GM21526 (cell line): ENCODE measurements around the gene WNK1.
"Not testable (repeated sequence)": the region's sequence is repeated elsewhere in the genome, so short reads cannot be mapped to it uniquely, and the experiment has no call there.

ENCODE experiments used
- ATAC-seq: cut with Tn5 transposase; IDR thresholded peaks from one replicate; pipeline ENCODE4 v1.9.1; 2021; ENCODE audit warnings: moderate library complexity; ENCODE audit not compliant: unreplicated experiment, low FRiP score

WNK1 gene

DNA sequence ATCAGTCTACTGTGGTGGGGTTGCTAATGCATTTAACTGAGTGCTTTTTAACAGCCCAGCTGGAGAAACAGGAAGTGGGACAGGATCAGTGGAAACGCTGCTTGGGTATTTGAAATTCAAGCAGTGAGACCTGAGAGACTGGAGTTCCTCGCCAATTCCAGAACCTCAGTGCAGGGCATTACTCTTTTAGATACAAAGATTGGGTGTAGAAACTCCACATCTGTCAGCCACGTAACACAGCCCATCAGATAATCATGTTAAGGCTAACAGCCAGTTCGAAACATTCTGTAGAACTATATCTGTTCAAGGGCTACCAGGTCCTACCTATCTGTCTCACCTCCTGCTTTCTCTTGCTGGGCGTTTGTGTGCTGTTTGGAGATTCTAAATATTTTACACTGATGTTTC, 151.6 kb downstream of the WNK1 start:
- no peak for ATAC-seq

DNA sequence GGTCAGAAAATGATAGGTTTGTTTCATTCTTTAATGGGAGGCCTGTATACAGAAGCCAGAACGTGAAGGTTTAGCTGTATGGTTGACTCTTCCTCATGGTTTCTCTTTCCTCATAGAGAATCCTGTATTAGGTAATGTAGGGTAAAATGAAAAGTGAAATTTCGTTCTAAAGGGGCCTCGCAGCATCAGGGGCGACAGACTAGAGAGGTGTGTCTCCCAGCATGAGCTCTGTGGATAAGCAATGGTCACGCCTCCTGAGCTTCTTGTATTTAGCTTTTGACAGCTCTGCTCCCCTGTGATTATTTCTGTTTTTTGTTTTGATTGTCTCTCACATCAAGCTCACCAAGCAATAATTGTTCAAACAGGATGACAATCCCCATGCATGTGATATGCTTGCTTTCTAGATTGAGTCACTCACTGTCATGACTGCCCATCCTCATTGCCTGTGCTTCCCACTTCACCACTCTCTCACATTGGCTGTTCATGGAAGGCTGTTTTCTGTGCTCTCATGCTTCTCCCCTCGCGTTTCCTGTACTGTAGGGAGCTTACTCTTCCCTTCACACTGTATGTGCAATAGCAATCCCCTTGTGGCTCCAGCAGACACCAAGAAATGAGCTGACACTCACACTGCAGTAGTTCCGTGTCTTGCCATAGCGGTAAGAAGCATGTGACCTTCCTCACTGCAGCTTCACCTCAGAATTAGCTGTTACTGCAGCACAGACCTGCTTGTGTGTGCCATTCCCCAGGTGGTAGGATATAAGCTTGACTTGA, 153.1 kb downstream of the WNK1 start:
- no peak for ATAC-seq

DNA sequence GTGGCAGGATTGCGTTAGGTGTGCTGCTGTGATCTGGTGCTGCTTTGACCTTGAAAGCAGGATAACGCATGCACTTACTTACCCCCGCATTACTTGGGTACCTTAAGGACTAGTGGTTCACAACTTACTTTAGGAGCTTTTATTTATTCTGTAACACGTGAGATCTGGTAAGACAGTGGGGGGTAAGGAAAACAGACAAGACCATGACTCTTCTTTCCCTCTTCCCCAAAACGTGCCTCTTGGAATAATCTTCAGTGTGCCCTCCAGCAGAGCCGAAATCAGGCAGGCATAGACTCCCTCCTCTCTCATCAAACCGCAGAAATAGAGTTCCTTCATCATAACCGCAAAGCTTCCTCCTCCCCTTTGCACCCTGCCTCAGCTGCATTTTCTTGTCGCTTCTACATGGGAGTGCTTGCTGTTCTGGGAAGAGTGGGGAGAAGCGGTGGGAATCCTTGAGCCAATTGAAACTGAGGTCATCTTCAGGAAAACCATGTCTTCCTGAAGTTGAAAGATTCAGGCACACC, 153.7 kb downstream of the WNK1 start:
- no peak for ATAC-seq

DNA sequence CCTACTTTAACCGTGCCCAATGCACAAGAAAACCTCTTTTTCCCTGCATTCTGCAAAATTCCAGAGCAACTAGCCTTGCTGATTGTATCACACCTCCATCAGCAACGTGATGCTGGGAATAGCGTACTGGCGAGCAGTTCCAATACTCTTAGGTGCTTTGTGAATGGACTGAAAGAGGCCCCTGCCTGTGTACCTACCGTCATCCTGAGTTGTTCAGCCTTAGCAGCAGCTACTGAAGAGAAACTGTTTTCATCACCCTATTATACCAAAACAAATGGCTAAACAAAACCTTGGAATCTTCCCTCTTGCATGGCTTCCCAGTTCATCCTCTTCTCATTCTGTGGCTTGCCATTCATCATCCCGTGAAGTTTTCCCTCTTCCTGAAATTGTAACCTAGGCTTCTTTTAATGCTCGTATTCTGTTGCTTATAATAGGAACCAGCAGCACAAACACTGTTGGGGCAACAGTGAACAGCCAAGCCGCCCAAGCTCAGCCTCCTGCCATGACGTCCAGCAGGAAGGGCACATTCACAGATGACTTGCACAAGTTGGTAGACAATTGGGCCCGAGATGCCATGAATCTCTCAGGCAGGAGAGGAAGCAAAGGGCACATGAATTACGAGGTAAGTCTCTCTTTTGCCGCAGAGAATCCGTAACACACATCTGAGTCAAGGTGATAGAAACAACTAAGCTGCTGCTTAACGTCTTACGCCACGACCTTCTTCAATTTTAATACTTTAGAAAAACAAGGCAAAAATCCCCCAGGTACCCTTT, 155.2 kb downstream of the WNK1 start:
- no peak for ATAC-seq

DNA sequence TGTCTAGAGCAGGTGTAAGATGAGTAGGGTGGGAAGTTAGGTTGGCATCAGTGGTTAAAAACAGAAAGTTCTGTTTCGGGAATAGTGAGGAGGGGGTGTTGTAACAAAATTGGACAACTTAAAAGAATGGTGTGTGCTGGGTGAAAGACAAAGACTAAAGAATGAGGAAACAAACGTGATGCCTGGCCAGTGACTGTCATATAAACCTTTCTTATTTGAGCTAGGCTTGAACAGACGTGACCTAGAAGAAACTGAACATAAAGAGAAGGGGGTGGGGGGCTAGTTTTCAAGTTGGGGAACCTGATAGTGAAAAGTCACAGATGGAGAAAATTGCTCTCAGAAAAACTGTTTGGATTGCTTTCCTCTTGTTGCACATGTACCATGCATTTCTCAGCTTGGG, 157.5 kb downstream of the WNK1 start:
- no peak for ATAC-seq

DNA sequence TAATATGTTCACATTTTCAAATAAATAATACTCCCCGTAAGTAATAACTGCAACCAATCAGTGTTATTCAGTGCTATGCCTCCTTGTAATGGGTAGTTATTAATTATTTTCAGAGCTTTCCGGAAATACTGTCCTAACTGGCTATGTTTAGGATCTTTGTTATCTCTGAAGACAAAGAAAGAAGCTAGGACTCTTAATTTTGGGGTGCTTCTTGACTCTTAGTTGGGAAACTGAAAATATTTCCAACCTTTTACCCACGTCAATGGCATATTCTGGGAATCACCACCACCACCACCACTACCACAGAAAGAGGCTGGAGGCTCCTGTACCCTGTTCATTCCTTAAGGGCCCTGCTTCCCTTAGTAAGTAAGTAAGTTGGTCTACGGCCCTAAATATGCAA, 158.0 kb downstream of the WNK1 start:
- no peak for ATAC-seq

DNA sequence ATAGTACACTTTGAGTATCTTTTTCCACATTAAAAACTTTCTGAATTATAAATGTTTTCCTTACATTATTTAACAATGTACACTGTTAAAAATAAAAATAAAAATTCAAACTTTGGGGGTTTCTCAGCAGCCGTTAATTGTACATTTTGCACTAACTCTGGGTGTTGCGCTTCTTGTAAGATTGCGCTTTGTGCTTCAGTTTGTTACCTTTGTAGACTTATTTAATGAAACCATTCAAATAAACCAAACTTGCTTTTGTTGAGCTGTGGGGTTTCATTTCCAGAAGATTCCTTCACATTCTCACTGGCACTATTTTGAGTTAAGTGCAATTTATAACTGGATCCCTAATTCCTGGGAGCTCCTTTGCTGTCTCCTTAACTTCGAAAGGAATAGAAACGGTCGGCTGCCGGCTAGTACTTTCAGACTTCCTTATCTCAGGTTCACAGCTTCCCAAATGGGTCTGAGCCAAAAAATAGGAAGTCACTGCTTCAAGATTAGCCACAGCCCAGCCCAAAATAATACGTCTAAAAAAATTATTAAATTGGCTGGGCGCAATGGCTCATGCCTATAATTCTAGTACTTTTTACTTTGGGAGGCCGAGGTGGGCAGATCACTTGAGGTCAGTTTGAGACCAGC, 158.9 kb downstream of the WNK1 start:
- ATAC-seq = no peak

DNA sequence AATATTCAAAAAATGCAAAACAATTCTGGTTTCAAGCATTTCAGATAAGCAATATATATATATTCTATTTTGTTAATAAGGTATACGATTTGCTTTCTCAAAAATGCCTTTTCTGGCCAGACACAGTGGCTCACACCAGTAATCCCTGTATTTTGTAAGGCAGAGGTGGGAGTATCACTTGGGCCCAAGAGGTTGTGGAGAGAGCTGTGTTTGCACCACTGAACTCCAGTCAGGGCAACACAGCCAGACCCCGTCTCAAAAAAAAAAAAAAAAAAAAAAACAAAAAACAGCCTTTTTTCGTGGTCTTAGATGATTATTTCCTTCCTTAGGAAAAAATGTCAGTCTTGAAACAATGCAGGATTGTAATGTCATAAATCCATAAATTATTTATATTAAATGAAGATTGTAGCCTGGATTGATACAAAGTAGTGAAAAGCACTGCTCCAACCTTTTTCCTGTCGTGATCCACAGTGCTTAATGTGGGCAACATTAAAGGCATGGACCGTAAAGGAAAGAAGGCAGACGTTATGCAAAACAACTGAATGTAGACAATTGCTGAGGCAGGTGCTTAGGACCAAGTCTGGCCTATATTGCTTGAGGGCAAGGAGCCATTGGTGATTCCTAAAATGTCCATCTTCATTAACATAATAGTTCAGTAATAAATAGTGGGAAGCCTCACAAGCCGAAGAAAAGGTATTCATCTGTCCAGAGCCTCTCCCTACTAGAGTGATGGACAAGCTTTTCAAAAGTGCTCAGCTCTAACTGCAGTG, 160.3 kb downstream of the WNK1 start:
- ATAC-seq = no peak

DNA sequence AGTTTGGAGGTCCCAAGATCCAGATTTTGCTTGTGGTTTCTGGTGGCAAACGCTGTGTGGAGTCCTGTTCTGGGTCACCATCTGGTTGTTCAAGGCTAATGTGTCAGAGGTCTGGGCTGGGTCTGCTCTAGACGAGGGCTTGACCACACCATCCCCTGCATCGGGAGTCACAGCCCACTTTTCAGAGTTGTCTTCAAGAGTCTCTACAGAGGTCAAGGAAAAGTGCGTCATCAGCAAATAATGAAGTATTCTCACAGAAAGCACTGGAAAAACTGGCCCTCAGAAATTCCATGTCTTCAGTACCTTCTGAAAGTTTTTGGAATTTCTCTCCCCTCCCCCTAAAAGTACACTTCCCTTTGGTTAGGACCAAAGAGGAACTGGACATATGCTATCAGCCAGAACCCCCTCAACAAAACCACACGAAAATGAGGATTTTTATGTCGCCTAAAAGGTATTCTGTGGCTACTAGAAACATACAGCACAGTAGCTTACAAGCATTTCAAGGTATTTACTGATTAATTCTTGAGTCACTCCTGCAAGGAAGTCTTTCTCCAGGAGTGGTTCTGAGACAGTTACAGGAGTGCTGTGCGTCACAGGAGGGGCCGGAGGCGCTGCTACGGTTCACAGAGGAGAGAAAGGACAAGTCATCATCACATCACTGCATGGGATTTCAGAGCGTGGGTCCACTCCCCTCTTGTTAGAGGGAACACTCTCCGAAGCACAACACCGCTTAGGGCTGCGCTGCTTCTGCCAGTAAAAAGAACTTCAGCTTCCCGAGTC, 161.7 kb downstream of the WNK1 start:
- ATAC-seq = no peak

DNA sequence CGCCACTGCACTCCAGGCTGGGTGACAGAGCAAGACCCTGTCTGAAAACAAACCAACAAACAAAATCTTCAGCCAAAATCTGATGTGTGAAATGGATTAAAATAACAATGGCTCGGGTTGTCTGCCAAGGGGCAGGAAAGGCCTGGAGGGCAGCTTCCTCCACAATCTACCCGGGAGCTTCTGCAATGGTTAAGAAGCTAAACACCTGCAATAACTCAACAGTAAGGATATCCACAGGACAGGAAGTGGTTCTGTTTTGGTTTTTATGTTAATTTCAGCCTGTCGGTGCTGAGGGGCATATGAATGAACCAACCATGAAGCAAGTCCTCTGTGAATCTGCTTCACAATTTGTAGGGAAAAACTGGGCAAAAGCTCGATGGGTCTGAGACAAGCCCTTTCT, 162.7 kb downstream of the WNK1 start:
- ATAC-seq = no peak

DNA sequence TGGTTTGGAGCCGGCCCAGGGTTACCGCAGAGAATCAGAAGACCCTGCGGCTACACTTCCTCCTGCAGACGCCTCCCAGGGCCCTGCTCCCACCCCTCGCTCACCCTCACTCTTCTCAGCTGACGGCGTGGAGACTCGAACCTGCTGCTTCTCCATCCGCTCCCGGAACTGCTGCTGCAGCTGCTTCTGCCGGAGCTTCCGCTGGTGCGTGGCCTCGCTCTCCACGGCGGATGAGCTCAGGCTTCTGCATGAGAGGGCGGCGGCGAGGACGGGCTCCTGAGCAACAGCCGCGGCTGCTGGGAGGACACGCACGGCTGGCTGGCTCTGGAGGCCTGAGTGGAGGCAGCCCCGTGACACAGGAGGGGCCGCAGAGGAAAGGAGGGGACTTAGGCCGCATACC, 163.9 kb downstream of the WNK1 start:
- no peak for ATAC-seq

DNA sequence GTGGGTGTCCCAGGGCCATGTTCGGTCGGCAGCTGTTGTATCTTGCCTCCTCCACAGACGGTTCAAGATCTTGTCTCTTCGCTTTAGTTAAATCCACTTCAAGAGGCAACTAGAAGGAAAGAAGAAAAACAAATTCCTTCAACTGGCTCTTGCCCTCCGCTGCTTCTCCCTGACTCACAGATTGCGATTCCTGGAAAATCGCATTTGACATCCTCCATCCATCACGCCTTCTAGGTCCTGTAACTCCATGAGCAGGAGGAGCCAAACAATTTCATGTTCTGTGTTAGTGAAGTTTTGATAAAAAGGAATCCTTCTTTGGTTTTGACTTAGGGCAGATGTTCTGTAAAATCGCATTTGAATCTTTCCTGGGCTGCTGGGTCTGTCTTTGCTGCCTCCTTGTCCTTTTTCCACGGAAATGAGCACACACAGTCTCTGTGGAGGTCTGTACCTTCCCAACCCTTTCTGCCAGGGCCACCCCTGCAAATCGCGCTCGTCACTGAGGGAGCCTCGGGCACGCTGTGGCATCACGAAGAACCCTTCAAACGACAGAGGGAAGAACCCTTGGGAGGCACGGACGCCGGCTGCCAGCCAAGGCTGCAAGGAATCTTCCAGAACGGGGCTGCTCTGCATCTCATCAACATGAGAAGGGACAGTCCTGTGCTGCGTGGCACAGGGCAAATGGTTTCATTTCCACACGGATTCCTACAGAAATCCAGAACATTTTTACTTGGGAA, 164.5 kb downstream of the WNK1 start:
- no peak for ATAC-seq

DNA sequence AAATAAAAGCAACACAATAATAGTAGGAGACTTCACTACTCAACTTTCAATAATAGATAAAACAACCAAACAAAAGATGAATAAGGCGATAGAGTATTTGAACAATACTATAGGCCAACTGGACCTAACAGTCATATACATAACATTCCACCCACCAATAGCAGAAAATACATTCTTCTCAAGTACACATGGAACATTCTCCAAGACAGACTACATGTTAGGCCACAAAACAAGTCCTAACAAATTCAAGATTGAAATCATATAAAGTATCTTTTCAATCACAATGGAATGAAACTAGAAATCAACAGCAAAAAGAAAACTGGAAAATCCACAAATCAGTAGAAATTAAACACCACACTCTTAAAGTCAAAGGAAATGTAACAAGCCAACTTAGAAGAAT, 168.3 kb downstream of the WNK1 start:
- ATAC-seq = no peak

DNA sequence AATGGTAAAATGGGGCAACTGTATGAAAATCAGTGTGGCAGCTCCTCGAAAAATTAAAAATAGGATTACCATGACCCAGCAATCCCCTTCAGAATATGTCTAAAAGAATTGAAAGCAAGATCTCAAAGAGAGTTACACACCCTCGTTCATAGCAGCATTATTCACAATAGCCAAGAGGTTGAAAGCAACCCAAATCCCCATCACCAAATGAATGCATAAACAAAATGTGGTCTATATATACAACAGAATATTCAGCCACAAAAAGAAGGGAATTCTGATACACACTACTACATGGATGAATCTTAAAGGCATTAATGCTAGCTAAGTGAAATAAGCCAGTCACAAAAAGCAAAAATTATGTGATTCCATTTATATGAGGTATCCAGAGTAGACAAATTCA, 169.9 kb downstream of the WNK1 start:
- no peak for ATAC-seq

DNA sequence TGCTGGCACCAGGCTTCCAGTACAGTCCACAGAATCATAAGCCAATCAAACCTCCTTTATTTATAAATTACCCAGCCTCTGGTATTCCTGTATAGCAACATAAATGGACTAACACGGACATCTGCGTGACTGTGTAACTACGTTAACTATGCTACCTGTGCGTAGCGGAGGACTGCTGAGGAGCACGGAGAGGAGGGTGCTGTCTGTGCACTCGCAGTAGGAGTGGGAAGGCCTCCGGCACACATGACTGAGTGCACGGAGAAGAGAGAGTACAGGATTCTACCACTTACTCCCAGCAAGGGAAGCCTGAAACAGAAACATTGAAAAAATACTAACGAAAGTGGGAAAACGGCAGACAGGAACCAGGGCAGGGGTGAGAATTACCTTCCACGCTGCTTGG, 174.3 kb downstream of the WNK1 start:
- ATAC-seq = no peak

DNA sequence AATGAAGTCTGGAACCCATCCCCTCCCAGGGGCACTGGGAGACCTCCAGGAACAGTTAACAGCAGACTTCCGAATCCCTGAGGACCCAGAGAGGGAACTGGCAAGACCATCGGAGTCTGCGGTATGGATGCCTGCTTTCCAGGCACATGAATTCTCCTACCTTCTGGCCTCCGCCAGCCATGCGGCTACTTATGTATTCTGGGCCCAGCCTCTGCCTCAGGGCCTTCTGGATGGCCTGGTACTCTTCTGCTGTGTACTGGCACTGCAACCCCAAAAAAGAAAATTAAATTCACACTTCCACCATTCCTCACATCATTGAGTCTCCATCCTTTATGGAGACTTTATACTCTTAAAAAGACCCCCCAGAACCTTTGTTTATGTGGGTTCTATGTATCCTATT, 178.7 kb downstream of the WNK1 start:
- ATAC-seq = no peak

DNA sequence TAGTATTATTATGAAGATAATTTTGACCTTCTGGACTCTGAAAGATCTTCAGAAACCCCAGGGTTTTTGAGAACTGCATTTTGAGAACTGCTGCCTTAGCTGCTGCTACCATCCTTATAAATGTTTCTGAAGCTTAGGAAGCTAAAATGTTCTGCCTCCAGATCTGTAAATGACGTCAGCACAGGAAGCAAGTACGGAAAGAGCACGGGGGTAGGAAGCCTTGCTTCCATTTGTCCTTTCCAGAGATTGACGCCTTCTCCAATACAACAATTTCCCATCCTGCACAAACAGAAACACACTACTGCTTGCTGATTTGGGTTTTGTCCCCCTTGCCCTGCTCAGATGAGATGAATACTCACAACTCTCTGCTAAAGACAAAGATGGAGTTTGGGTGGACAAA, 179.2 kb downstream of the WNK1 start:
- no peak for ATAC-seq

DNA sequence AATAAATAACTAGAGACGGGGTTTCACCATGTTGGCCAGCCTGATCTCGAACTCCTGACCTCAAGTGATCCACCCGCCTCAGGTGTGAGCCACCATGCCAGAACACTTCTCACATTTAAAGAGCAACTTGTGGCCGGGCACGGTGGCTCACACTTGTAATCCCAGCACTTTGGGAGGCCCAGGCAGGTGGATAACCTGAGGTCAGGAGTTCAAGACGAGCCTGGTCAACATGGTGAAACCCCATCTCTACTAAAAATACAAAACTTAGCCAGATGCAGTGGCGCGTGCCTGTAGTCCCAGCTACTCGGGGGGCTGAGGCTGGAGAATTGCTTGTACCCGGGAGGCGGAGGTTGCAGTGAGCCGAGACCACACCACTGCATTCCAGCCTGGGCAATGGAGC, 183.5 kb downstream of the WNK1 start:
- ATAC-seq = not testable (repeated sequence)
